ENCODE data around the gene E2F6. TPM values are rescaled to one million over a fixed set of nuclear protein-coding genes. Genes with fewer than 3 reads are reported as not detected.

The E2F6 gene
- total RNA-seq, 1 experiment from 2014 or later = 21.8 TPM

- H4K5ac ChIP-seq (ENCODE audit: insufficient read length, low read depth, low read length) = no peak overlapping the region
- no peak overlapping the region for H4K91ac ChIP-seq (ENCODE audit: insufficient read length, low read depth, low read length)
- Mint-ChIP-seq H3K4me1 (peaks cover 7 to 8% of the 10 kb centered on the region in 2 experiments), H3K36me3 (ENCODE audit: insufficient read depth in 1 of 3, low read depth in 3 of 3) (no peaks in the 10 kb centered on the region; a peak in 1 of 7 replicates), H3K4me3 (no peak overlapping the region), H3K9me3 (no peaks in the 10 kb centered on the region), H3K27me3 (ENCODE audit: low read depth) (peaks cover 3% of the 10 kb centered on the region), H3K27ac (no peak overlapping the region)
- H2BK120ac ChIP-seq (ENCODE audit: low read depth, low read length, poor library complexity, severe bottlenecking) = no peak overlapping the region
- no peak overlapping the region for H2AK5ac ChIP-seq (ENCODE audit: insufficient read length, low read length)
- no peak for TF ChIP-seq CTCF (conservative IDR thresholded peaks at IDR 0.05)
- no peaks in the 10 kb centered on the region for H3K79me1 ChIP-seq (ENCODE audit: insufficient read depth, low read depth, low read length, poor library complexity, severe bottlenecking)
- H4K8ac ChIP-seq (replicated peaks; ENCODE audit: insufficient read length, low read depth, low read length) = no peak overlapping the region
- H2BK5ac ChIP-seq (ENCODE audit: insufficient read length, low read length) = no peak overlapping the region
- no peaks in the 10 kb centered on the region for H3K79me2 ChIP-seq (ENCODE audit: insufficient read depth, low read length)
- DNase-seq = no peak
- no peak overlapping the region for H3K4ac ChIP-seq (ENCODE audit: low read depth, low read length)
- no peak overlapping the region for H2BK20ac ChIP-seq (ENCODE audit: low read depth, low read length, poor library complexity, severe bottlenecking)
- no peaks in the 10 kb centered on the region for H3K4me1 ChIP-seq (ENCODE audit: insufficient read depth, low read length)
- H3K4me2 ChIP-seq (ENCODE audit: insufficient read depth, insufficient read length, low read length) = no peak overlapping the region
- no peaks in the 10 kb centered on the region for H4K20me1 ChIP-seq (ENCODE audit: control insufficient read depth, insufficient read depth, insufficient read length)
- no peak overlapping the region for H3K23ac ChIP-seq (ENCODE audit: insufficient read length, low read depth, low read length)
- no peaks in the 10 kb centered on the region for H3K27me3 ChIP-seq (ENCODE audit: insufficient read depth, low read length)
- H3K27ac ChIP-seq (ENCODE audit: insufficient read length, low read depth, low read length) = no peak overlapping the region
- H3T11ph ChIP-seq (ENCODE audit: low read length) = no peak overlapping the region
- no peak overlapping the region for H3K56ac ChIP-seq (ENCODE audit: insufficient read length, low read depth, low read length)
- H3K23me2 ChIP-seq (ENCODE audit: insufficient read length, low read depth, low read length, poor library complexity, severe bottlenecking) = no peaks in the 10 kb centered on the region
- H2AFZ ChIP-seq (ENCODE audit: low read length) = no peak overlapping the region
- no peak overlapping the region for H3K18ac ChIP-seq (ENCODE audit: insufficient read length, low read depth, low read length)
- no peak overlapping the region for H2BK15ac ChIP-seq (ENCODE audit: low read depth, low read length)
- no peak overlapping the region for H3K14ac ChIP-seq (ENCODE audit: insufficient read depth, low read length)
- no CpG with 5 or more reads among the region's 3 CpGs for WGBS (ENCODE audit: extremely low coverage, insufficient read length, low lambda C conversion rate)
- H3K9ac ChIP-seq (ENCODE audit: extremely low read depth, insufficient read length, low read length) = no peak overlapping the region
- no peaks in the 10 kb centered on the region for H3K9me3 ChIP-seq (ENCODE audit: control insufficient read depth, low read depth, low read length)
- no peak overlapping the region for H2BK12ac ChIP-seq (ENCODE audit: insufficient read length, low read depth, low read length)
These were observed 59.0 kb downstream of the E2F6 start for GRCh38 chr2:11406958-11407381.

Data from H9 (cell line).